Mucosa of descending colon (tissue), 3 donors: ENCODE measurements around the gene EEF1A2. TPM values are rescaled to one million over a fixed set of nuclear protein-coding genes. Genes with fewer than 3 reads are reported as not detected.

Experiments used
- ATAC-seq: fragments of 200-7000 bp; cut with Tn5 transposase; one replicate; pipeline ENCODE4 v1.9.1; 2020; ENCODE audit warnings: mild to moderate bottlenecking, moderate library complexity
- DNase-seq, 3 donors: peaks; one replicate each; pipeline ENCODE4 v3.0.0-alpha.2; 2020
- H3K36me3 ChIP-seq: fragments of 200-600 bp; one replicate; pipeline ENCODE4 v1.8.0; 2021; ENCODE audit warnings: low read depth, mild to moderate bottlenecking
- H3K4me1 ChIP-seq: fragments of 200-600 bp; one replicate; pipeline ENCODE4 v1.8.0; 2021; ENCODE audit warnings: low read depth, mild to moderate bottlenecking
- H3K4me3 ChIP-seq: fragments of 200-600 bp; one replicate; pipeline ENCODE4 v1.8.0; 2021; ENCODE audit warnings: mild to moderate bottlenecking
- H3K9me3 ChIP-seq: fragments of 200-600 bp; one replicate; pipeline ENCODE4 v1.8.0; 2021; ENCODE audit warnings: mild to moderate bottlenecking
- intact Hi-C, 2 donors: fragments of 100-400 bp; cut with DNase I in 1 of 2; cut with micrococcal nuclease in 1 of 2; formaldehyde crosslinking; loops; one replicate each; pipeline versions ENCODE4 v1.11.0 to v1.11.1; 2022; cut with DNase I, micrococcal nuclease
- total RNA-seq, 3 donors: library from RNA; stranded (reverse); fragmentation: NEBNext Ultra II Directional in 2 of 3; extraction: Animal tissue kit (Norgen Biotek cat#: 25700) in 2 of 3; gene quantifications; one replicate each; pipeline versions ENCODE4 v1.2.1 to v1.2.4, GENCODE V29; 2021 to 2023
- TF ChIP-seq, protein P1 (sequence below): fragments of 200-600 bp; IDR thresholded peaks from one replicate; pipeline ENCODE4 v1.8.0; 2022; ENCODE audit warnings: antibody characterized with exemption, mild to moderate bottlenecking
- donor health status: DM: no; HTN: no; CAD: no; lungs with moderate emphysema.
- donor health status: DM: no; HTN: no; CAD: no.
- donor health status: DM: no; HTN: yes; CAD: no.

The EEF1A2 gene
- total RNA-seq, 3 donors from 2014 or later: 1.3 to 15.0 (median 2.7) TPM

GRCh38 chr20:63477061-63477616 lies 21.7 kb downstream of the EEF1A2 start:
- Histone ChIP-seq H3K36me3 (no peaks in the 10 kb centered on the region), H3K4me1 (peaks cover 2% of the 10 kb centered on the region), H3K9me3 (no peaks in the 10 kb centered on the region), H3K4me3 (no peak overlapping the region)
- TF ChIP-seq, protein P1, sequence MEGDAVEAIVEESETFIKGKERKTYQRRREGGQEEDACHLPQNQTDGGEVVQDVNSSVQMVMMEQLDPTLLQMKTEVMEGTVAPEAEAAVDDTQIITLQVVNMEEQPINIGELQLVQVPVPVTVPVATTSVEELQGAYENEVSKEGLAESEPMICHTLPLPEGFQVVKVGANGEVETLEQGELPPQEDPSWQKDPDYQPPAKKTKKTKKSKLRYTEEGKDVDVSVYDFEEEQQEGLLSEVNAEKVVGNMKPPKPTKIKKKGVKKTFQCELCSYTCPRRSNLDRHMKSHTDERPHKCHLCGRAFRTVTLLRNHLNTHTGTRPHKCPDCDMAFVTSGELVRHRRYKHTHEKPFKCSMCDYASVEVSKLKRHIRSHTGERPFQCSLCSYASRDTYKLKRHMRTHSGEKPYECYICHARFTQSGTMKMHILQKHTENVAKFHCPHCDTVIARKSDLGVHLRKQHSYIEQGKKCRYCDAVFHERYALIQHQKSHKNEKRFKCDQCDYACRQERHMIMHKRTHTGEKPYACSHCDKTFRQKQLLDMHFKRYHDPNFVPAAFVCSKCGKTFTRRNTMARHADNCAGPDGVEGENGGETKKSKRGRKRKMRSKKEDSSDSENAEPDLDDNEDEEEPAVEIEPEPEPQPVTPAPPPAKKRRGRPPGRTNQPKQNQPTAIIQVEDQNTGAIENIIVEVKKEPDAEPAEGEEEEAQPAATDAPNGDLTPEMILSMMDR: no peak
- intact Hi-C loops: no loop called here
- ATAC-seq (no peak), DNase-seq (no peak)

- TF ChIP-seq, protein P1: no peak
- ATAC-seq (no peak), DNase-seq (no peak)
- peaks cover 5% of the 10 kb centered on the region for H3K4me1 ChIP-seq
- no peak overlapping the region for H3K4me3 ChIP-seq
- no peaks in the 10 kb centered on the region for H3K36me3 ChIP-seq
- intact Hi-C loops: no loop called here
- H3K9me3 ChIP-seq: no peaks in the 10 kb centered on the region
Observed at GRCh38 chr20:63475209-63475608, 23.7 kb downstream of the EEF1A2 start.

GRCh38 chr20:63473555-63474449 lies 25.1 kb downstream of the EEF1A2 start:
- ATAC-seq: no peak
- TF ChIP-seq, protein P1: no peak

DNA sequence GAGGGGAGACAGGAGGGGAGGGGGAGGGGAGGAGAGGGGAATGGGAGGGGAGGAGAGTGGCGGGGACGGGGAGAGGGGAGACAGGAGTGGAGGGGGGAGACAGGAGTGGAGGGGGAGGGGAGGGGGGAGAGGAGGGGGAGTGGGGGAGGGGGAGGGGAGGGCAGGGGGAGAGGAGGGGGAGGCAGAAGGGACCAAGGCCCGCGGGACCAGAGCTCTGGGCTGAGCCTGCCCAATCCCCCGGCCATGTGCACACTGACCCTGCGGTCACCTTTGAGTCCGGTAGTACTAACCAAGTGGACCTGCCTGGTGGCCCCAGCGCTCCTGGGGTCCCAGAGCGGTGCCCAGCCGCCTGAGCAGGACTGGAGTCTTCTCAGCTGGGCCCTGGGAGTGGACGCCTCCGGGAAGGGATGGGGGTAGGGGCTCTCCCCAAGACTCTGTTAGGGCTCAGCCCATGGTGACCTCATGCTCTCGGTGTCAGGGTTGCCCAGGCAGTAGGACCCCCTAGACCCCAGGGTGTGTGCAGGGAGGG lies 26.0 kb downstream of the EEF1A2 start:
- no peak for ATAC-seq
- intact Hi-C loops: no loop called here
- no peaks in the 10 kb centered on the region for H3K9me3 ChIP-seq
- peaks cover 5% of the 10 kb centered on the region for H3K4me1 ChIP-seq
- TF ChIP-seq, protein P1: no peak
- H3K4me3 ChIP-seq: no peak overlapping the region
- H3K36me3 ChIP-seq: no peaks in the 10 kb centered on the region
- DNase-seq: no peak

More at GRCh38 chr20:63473555-63474449, 25.1 kb downstream of the EEF1A2 start:
- H3K36me3 ChIP-seq: no peaks in the 10 kb centered on the region
- intact Hi-C loops: no loop called here
- no peak for DNase-seq
- H3K4me3 ChIP-seq: no peak overlapping the region
- peaks cover 5% of the 10 kb centered on the region for H3K4me1 ChIP-seq
- H3K9me3 ChIP-seq: no peaks in the 10 kb centered on the region

DNA sequence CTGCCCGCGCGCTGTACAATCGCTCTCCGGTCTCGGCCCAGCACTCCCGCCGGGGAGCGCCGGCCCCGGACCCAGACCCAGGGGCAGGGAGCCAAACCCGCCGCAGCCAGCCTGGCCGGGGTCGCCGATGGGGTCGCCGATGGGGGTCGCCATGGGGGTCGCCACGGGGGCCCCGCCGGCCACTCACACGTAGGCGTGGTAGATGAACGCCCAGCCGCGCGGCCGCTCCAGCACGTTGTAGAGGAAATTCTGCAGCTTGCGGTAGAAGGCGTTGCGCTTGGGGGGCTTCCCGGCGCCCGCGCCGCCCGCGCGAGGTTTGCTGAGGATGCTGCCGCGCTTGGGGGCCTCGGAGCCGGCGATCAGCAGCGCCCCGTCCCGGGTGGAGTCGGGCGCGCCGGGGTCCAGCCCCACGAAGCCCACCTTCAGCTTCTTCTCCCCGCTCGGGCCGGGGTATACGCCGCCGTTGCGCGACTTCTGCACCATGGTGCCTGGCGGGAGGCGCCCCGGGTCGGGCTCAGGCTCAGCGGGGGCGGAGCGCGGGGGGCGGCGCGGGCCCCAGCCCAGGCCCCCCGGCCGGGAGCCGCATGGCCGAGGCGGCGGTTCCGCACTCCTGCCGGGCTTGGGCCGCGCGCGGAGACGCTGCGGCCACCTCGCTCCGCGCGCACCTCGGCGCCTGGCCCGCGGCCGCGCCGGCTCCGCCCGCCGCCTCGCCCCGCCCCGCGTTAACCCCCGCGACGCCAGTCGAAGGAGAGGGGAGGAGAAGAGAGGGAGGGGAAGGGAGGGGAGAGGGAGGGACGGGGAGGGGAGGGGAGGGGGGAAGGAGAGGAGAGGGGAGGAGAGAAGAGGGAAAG lies 26.7 kb downstream of the EEF1A2 start, which contains the start of gene KCNQ2:
KCNQ2 (minus strand) TSS at position 675 of the 851 bp plus-strand sequence; CDS start at position 483, 192 bp downstream.
- ATAC-seq: no peak
- Histone ChIP-seq H3K4me3 (no peak within 1 kb of the TSS), H3K36me3 (no peaks in the 10 kb centered on the region), H3K9me3 (no peaks in the 10 kb centered on the region), H3K4me1 (peaks cover 5% of the 10 kb centered on the region)
- no peak for DNase-seq
- TF ChIP-seq, protein P1: no peak
- intact Hi-C loops: no loop called here
